NCI-H510A (cell line): ENCODE results near the gene DNAJC7.
"Not testable (repeated sequence)": the region's sequence is repeated elsewhere in the genome, so short reads cannot be mapped to it uniquely, and the experiment has no call there.

Source experiments
- DNase-seq: peaks from one replicate; lab custom pipeline; 2025; lab: John Stamatoyannopoulos, UW

Gene DNAJC7

GRCh38 chr17:41957031-41957868, 60.0 kb downstream of the DNAJC7 start:
- no peak for DNase-seq

GRCh38 chr17:41956522-41956921, 60.7 kb downstream of the DNAJC7 start:
- DNase-seq, result no peak

- DNase-seq, result no peak
Observed at GRCh38 chr17:41948762-41949460, 68.3 kb downstream of the DNAJC7 start.

GRCh38 chr17:41944943-41945342, 72.3 kb downstream of the DNAJC7 start:
- DNase-seq, result no peak

DNA sequence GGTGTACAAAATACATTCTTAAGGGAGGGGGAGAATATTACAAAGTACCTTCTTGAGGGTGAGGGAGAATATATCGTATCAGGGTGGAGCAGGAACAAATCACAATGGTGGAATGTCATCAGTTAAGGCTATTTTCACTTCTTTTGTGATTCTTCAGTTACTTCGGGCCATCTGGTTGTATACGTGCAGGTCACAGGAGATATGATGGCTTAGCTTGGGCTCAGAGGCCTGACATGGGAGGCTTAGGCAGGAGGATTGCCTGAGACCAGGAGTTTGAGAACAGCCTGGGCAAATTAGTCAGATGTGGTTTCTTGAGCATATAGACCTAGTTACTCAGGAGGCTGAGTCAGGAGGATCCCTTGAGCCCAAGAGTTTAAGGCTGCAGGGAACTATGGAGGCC, 73.7 kb downstream of the DNAJC7 start:
- no peak for DNase-seq

GRCh38 chr17:41942626-41943373, 74.4 kb downstream of the DNAJC7 start:
- DNase-seq, result no peak

GRCh38 chr17:41941168-41941567, 76.1 kb downstream of the DNAJC7 start:
- DNase-seq, result no peak

DNA sequence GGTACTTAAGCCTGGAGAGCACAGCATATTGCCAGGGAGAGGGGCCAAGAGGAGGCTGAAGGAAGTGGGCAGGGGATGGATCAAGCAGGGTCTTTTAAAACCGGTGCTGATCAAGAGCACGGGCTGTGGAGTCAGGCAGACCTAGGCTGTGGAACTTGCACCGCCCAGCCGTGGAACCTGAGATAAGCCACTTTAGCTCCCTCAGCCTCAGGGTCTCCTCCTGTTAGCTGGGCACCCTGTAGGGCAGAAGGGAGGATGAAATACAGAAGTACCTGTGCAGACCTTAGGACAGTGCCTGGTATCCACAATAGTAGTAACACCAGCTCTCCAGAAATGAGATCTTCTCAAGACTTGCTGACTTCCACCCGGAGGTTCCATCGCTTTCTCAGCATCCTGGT, 77.5 kb downstream of the DNAJC7 start:
- no peak for DNase-seq

GRCh38 chr17:41939044-41939692, 78.1 kb downstream of the DNAJC7 start:
- no peak for DNase-seq

- no peak for DNase-seq
Observed at GRCh38 chr17:41937970-41938954, 79.0 kb downstream of the DNAJC7 start.

DNA sequence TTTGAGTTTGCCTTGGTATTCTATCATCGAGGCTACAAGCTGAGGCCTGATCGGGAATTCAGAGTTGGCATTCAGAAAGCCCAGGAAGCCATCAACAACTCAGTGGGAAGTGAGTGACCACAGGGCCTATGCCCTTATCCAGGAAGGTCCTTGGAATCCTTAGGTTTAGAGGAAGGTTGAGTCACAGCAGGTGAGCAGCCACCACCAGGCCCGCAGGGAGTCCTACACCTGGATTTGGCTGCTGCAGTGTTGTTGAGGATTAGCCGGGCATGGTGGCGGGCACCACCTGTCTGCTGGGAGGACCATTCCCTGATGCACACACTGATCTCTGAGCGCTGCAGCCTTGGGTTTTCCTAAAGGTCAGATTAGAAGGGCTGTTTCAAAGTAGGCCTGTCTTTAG, 81.6 kb downstream of the DNAJC7 start:
- no peak for DNase-seq

DNA sequence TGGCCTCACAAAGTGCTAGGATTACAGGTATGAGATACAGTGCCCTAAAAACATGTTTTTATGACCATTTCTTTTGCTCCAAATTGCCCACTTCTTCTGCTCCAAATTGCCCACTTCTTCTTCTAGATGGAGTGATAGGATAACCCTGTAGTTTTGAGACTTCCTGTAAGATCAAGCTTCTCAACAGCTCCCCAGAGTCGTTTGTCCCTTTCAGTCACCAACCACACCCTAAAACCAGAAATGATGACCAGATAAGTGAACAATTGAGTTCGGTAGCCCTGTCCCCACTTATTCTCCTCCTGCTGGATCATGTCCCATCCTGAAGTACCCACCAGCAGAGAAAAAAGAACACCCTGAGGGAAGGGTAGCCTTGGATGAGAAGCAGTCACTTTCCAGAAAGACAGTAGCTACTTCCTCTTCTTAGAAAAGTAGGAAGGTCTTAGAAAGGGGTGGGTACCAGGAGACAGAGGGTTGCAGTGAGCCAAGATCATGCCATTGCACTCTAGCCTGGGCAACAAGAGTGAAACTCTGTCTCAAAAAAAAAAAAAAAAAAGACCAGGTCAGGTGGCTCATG, 84.3 kb downstream of the DNAJC7 start:
- no peak for DNase-seq

DNA sequence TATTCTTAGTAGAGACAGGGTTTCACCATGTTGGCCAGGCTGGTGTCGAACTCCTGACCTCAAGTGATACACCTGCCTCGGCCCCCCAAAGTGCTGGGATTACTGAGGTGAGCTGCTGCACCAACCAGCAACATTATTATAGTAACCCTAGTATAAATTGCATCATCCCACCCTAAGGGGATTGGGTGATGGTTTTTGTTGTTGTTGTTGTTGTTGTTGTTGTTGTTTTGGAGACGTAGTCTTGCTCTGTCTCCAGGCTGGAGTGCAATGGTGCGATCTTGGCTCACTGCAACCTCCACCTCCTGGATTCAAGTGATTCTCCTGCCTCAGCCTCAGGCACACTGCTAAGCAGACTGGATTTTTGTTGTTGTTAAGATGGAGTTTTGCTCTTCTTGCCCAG, 85.5 kb downstream of the DNAJC7 start:
- not testable (repeated sequence) for DNase-seq

DNA sequence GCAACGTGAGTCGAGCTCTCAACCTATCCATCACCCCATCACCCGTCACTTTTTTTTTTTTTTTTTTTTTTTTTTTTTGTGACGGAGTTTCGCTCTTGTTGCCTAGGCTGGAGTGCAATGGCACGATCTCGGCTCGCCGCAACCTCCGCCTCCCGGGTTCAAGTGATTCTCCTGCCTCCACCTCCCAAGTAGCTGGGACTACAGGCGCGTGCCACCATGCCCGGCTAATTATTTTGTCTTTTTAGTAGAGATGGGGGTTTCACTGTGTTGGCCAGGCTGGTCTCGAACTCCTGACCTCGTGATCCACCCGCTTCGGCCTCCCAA, 86.4 kb downstream of the DNAJC7 start:
- not testable (repeated sequence) for DNase-seq

DNA sequence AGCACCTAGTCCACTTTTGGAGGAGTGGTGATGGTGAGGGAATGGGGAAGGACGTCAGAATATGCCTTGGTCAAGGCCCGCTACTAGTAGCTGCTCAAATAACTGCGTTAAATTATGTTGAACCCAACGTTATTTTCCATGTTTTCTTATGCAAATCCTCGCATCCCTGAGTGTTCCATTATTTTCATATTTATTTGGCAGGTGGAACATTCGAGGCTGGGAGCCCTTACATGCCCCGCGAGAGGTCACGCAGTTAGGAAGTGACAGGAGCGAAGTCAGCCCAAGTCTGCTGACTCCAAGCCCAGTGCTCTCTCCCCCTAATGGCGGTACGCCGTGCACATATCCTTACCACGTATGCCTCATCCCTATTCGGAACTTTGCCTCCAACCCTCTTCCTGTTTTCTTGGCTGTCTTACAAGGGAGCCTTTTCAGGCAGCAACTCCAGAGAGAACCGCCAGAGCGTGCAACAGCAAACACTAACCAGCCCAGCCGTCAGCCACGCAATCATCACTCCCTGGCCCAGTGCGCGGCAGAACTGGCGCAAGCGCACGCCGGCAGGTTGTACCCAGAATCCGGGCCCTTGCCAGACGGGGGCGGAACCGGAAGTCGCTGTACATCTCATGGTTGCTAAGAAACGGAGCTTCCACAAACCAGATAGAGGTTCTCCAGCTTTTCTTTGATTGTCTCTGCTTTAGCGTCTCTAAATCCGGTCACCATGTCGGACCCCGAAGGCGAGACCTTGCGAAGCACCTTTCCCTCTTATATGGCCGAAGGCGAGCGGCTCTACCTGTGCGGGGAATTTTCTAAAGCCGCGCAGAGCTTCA, 87.0 kb downstream of the DNAJC7 start, which contains the start of gene ODAD4:
Gene ODAD4, plus strand, starts transcription at position 609 of the 824 bp plus-strand sequence. Its CDS starts 107 bp downstream, at position 716.
- DNase-seq, result peak; percentile 92

DNA sequence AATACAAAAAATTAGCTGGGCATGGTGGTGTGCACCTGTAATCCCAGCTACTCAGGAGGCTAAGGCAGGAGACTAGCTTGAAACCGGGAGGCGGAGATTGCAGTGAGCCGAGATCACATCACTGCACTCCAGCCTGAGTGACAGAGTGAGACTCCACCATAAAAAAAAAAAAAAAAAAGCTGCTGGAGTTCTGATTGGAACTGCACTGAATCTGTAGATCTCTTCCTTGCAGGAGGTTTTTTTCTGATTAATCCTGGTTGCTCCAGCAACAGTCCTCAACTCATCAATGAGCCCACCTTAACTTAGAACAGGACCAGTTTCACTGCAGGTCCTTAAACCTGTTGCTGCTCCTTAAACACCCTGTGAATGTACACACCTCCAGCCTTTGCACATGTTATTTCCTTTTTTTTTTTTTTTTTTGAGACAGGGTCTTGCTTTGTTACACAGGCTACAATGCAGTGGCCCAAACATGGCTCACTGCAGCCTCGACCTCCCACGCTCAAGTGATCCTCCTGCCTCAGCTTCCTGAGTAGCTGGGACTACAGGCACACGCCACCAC, 88.5 kb downstream of the DNAJC7 start:
- DNase-seq, result no peak
